HG02763 (cell line): Measurements from ENCODE around the gene SIDT1.
"Not testable (repeated sequence)": the region's sequence is repeated elsewhere in the genome, so short reads cannot be mapped to it uniquely, and the experiment has no call there.

ENCODE experiments used
- ATAC-seq: cut with Tn5 transposase; IDR thresholded peaks from one replicate; pipeline ENCODE4 v1.9.1; 2021; ENCODE audit warnings: mild to moderate bottlenecking, moderate library complexity; ENCODE audit not compliant: unreplicated experiment

The SIDT1 gene

GRCh38 chr3:113631573-113631972, 99.2 kb downstream of the SIDT1 start:
- no peak for ATAC-seq

- no peak for ATAC-seq
These were observed 102.6 kb downstream of the SIDT1 start for GRCh38 chr3:113634782-113635474.

- not testable (repeated sequence) for ATAC-seq
These were observed 103.7 kb downstream of the SIDT1 start for GRCh38 chr3:113636034-113636433.

- no peak for ATAC-seq
These were observed 105.4 kb downstream of the SIDT1 start for GRCh38 chr3:113637756-113638155.

- no peak for ATAC-seq
These were observed 106.6 kb downstream of the SIDT1 start for GRCh38 chr3:113638910-113639309.

- ATAC-seq = no peak
These were observed 111.2 kb downstream of the SIDT1 start for GRCh38 chr3:113643583-113643982.

- ATAC-seq = no peak
These were observed 116.2 kb downstream of the SIDT1 start for GRCh38 chr3:113648524-113648923.

GRCh38 chr3:113649174-113649845, 117.0 kb downstream of the SIDT1 start:
- no peak for ATAC-seq

- no peak for ATAC-seq
These were observed 122.0 kb downstream of the SIDT1 start for GRCh38 chr3:113654310-113654709.

- ATAC-seq = no peak
These were observed 122.5 kb downstream of the SIDT1 start for GRCh38 chr3:113654851-113655250.

GRCh38 chr3:113658107-113658506, 125.8 kb downstream of the SIDT1 start:
- ATAC-seq = no peak

GRCh38 chr3:113659101-113659541, 126.8 kb downstream of the SIDT1 start:
- no peak for ATAC-seq

GRCh38 chr3:113659996-113660395, 127.6 kb downstream of the SIDT1 start:
- no peak for ATAC-seq

- no peak for ATAC-seq
These were observed 128.1 kb downstream of the SIDT1 start for GRCh38 chr3:113660458-113660857.

GRCh38 chr3:113660896-113661295, 128.5 kb downstream of the SIDT1 start:
- ATAC-seq = no peak

- no peak for ATAC-seq
These were observed 130.5 kb downstream of the SIDT1 start for GRCh38 chr3:113662824-113663223.

- ATAC-seq = no peak
These were observed 131.0 kb downstream of the SIDT1 start for GRCh38 chr3:113663324-113663750.

GRCh38 chr3:113663761-113664160, 131.4 kb downstream of the SIDT1 start:
- ATAC-seq = no peak

- no peak for ATAC-seq
These were observed 132.3 kb downstream of the SIDT1 start for GRCh38 chr3:113664523-113665094.

- no peak for ATAC-seq
These were observed 135.7 kb downstream of the SIDT1 start for GRCh38 chr3:113668015-113668414.

- ATAC-seq = no peak
These were observed 141.2 kb downstream of the SIDT1 start for GRCh38 chr3:113673593-113673992.

GRCh38 chr3:113676261-113676660, 143.9 kb downstream of the SIDT1 start:
- ATAC-seq = no peak
